Astrocyte (in vitro differentiated cells and primary cell): ENCODE data around the gene ALDOB. TPM values are rescaled to one million over a fixed set of nuclear protein-coding genes. Genes with fewer than 3 reads are reported as not detected.

Experiments
- DNase-seq: peaks from one replicate; pipeline ENCODE4 v3.0.0-alpha.2; 2010; ENCODE audit warnings: low read depth
- FAIRE-seq: peaks from 2 replicates; lab custom pipeline; 2011; peaks lifted over from hg19 to GRCh38; lab: Jason Lieb, UNC
- H2AFZ ChIP-seq: 2 replicates; pipeline ENCODE4 v1.6.0; 2012; ENCODE audit warnings: low read depth, low read length, inconsistent platforms
- H3K27ac ChIP-seq: 2 replicates; pipeline ENCODE4 v1.5.1; 2011; ENCODE audit warnings: low read depth, low read length, inconsistent platforms
- H3K27me3 ChIP-seq: 2 replicates; pipeline ENCODE4 v1.6.0; 2011; ENCODE audit warnings: low read length, inconsistent platforms; ENCODE audit not compliant: insufficient read depth
- H3K36me3 ChIP-seq: 2 replicates; pipeline ENCODE4 v1.5.1; 2011; ENCODE audit warnings: low read length, inconsistent platforms; ENCODE audit not compliant: insufficient read depth
- H3K4me1 ChIP-seq: 2 replicates; pipeline ENCODE4 v1.5.1; 2011; ENCODE audit warnings: low read length, inconsistent platforms; ENCODE audit not compliant: insufficient read depth
- H3K4me2 ChIP-seq: 2 replicates; pipeline ENCODE4 v1.6.0; 2012; ENCODE audit warnings: low read length, inconsistent platforms
- H3K4me3 ChIP-seq: 2 replicates; pipeline ENCODE4 v1.5.1; 2011; ENCODE audit warnings: low read depth, mild to moderate bottlenecking, low read length, inconsistent platforms; ENCODE audit not compliant: insufficient read depth
- H3K79me2 ChIP-seq: 2 replicates; pipeline ENCODE4 v1.6.0; 2012; ENCODE audit warnings: mild to moderate bottlenecking, low read length, inconsistent platforms; ENCODE audit not compliant: insufficient read depth
- H3K9ac ChIP-seq: 2 replicates; pipeline ENCODE4 v1.6.0; 2012; ENCODE audit warnings: mild to moderate bottlenecking, low read length, inconsistent platforms
- H3K9me3 ChIP-seq: 2 replicates; pipeline ENCODE4 v1.5.1; 2012; ENCODE audit warnings: low read depth, mild to moderate bottlenecking, low read length, inconsistent platforms; ENCODE audit not compliant: insufficient read depth
- H4K20me1 ChIP-seq: 2 replicates; pipeline ENCODE4 v1.6.0; 2012; ENCODE audit warnings: low read length, inconsistent platforms; ENCODE audit not compliant: insufficient read depth
- H3K27ac Mint-ChIP-seq: one replicate; pipeline ENCODE4 v1.8.0; 2021; ENCODE audit warnings: mild to moderate bottlenecking, mixed read lengths; ENCODE audit not compliant: unreplicated experiment
- H3K27me3 Mint-ChIP-seq: one replicate; pipeline ENCODE4 v1.8.0; 2021; ENCODE audit warnings: low read depth, mixed read lengths; ENCODE audit not compliant: unreplicated experiment
- H3K36me3 Mint-ChIP-seq: one replicate; pipeline ENCODE4 v1.8.0; 2021; ENCODE audit warnings: low read depth, mixed read lengths; ENCODE audit not compliant: unreplicated experiment
- H3K4me1 Mint-ChIP-seq: one replicate; pipeline ENCODE4 v1.8.0; 2021; ENCODE audit warnings: low read depth, mixed read lengths; ENCODE audit not compliant: unreplicated experiment
- H3K4me3 Mint-ChIP-seq: one replicate; pipeline ENCODE4 v1.8.0; 2021; ENCODE audit warnings: mild to moderate bottlenecking, moderate library complexity, mixed read lengths; ENCODE audit not compliant: unreplicated experiment
- H3K9me3 Mint-ChIP-seq: one replicate; pipeline ENCODE4 v1.8.0; 2021; ENCODE audit warnings: mild to moderate bottlenecking, mixed read lengths; ENCODE audit not compliant: unreplicated experiment
- CTCF ChIP-seq: IDR thresholded peaks from 2 replicates; pipeline ENCODE4 v1.5.1; 2011; ENCODE audit warnings: low read depth, mild to moderate bottlenecking, inconsistent platforms, low read length, moderate library complexity; ENCODE audit not compliant: insufficient read depth
- EZH2 ChIP-seq: IDR thresholded peaks from 2 replicates; pipeline ENCODE4 v1.6.1; 2012; ENCODE audit warnings: mild to moderate bottlenecking, low read length, inconsistent platforms; ENCODE audit not compliant: insufficient read depth
- total RNA-seq: library from RNA; stranded (reverse); gene quantifications from 2 replicates; pipeline ENCODE4 v1.2.1, GENCODE V29; 2021

The ALDOB gene
- total RNA-seq, 1 donor from 2014 or later: not detected

GRCh38 chr9:101417977-101418376, 17.6 kb downstream of the ALDOB start:
- FAIRE-seq (no peak), DNase-seq (no peak)
- Histone ChIP-seq H2AFZ (no peak overlapping the region), H3K4me2 (no peak overlapping the region), H3K9ac (no peak overlapping the region), H3K9me3 (no peaks in the 10 kb centered on the region), H3K27ac (no peak overlapping the region), H3K4me1 (no peaks in the 10 kb centered on the region), H3K4me3 (no peak overlapping the region), H4K20me1 (no peaks in the 10 kb centered on the region), H3K27me3 (no peaks in the 10 kb centered on the region), H3K79me2 (no peaks in the 10 kb centered on the region), H3K36me3 (no peaks in the 10 kb centered on the region)
- no peak overlapping the region for H3K27ac Mint-ChIP-seq
- H3K4me3 Mint-ChIP-seq: no peak overlapping the region
- no peaks in the 10 kb centered on the region for H3K9me3 Mint-ChIP-seq
- TF ChIP-seq EZH2 (no peak), CTCF (no peak)
- peaks cover 4% of the 10 kb centered on the region for H3K4me1 Mint-ChIP-seq
- no peaks in the 10 kb centered on the region for H3K27me3 Mint-ChIP-seq
- peaks cover 2% of the 10 kb centered on the region for H3K36me3 Mint-ChIP-seq

- no peak for FAIRE-seq
These were observed 18.2 kb downstream of the ALDOB start for GRCh38 chr9:101417389-101417788.

More at GRCh38 chr9:101417389-101417788, 18.2 kb downstream of the ALDOB start:
- H3K27ac ChIP-seq: no peak overlapping the region
- H3K9me3 ChIP-seq: no peaks in the 10 kb centered on the region
- no peaks in the 10 kb centered on the region for H3K36me3 ChIP-seq
- Mint-ChIP-seq H3K27ac (no peak overlapping the region), H3K36me3 (peaks cover 2% of the 10 kb centered on the region), H3K9me3 (peaks cover 3% of the 10 kb centered on the region), H3K4me1 (peaks cover 4% of the 10 kb centered on the region), H3K4me3 (no peak overlapping the region), H3K27me3 (no peaks in the 10 kb centered on the region)
- no peaks in the 10 kb centered on the region for H3K79me2 ChIP-seq
- no peak overlapping the region for H3K4me3 ChIP-seq
- H4K20me1 ChIP-seq: no peaks in the 10 kb centered on the region
- H2AFZ ChIP-seq: no peak overlapping the region
- no peaks in the 10 kb centered on the region for H3K27me3 ChIP-seq
- no peak overlapping the region for H3K4me2 ChIP-seq
- no peak for TF ChIP-seq CTCF
- TF ChIP-seq EZH2: no peak
- no peaks in the 10 kb centered on the region for H3K4me1 ChIP-seq
- DNase-seq: no peak
- H3K9ac ChIP-seq: no peak overlapping the region
